GM21723 (cell line): Measurements from ENCODE around the gene TTC28.
"Not testable (repeated sequence)": the region's sequence is repeated elsewhere in the genome, so short reads cannot be mapped to it uniquely, and the experiment has no call there.

Source experiments
- ATAC-seq: cut with Tn5 transposase; IDR thresholded peaks from one replicate; pipeline ENCODE4 v1.9.1; 2021; ENCODE audit warnings: mild to moderate bottlenecking, moderate library complexity; ENCODE audit not compliant: unreplicated experiment

TTC28 gene

DNA sequence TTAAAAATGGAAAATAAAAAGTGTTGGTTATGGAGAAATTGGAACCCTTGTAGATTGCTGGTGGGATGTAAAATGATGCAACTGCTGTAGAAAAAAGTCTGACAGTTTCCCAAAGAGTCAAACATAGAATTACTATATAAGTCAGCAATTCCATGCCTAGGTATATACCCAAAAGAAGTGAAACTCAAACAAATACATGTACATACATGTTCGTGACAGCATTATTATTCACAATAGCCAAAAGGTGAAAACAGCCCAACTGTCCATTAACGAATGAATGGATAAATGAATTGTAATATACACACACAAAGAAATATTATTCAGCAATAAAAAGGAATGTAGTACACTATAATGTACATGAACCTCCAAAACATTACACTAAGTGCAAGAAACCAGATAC, 116.0 kb downstream of the TTC28 start:
- no peak for ATAC-seq

DNA sequence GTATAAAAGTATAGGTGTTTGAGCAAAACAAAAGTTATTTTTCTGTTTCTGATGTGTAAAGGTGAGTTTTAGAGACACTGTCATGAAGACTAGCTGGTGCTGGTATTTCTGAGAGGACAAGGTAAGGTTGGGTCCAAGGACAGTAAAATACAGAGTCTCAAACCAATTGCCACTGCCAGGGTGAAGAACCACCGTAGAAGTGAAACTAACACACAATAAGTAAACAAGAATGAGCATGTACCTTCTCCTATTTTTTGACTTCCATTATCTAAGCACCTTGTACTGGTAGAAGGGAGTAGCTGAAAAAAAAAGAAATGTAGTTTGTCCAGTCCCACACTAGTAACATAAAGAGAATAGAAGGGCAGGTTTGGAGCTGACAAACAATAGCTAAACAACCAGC, 117.3 kb downstream of the TTC28 start:
- no peak for ATAC-seq

DNA sequence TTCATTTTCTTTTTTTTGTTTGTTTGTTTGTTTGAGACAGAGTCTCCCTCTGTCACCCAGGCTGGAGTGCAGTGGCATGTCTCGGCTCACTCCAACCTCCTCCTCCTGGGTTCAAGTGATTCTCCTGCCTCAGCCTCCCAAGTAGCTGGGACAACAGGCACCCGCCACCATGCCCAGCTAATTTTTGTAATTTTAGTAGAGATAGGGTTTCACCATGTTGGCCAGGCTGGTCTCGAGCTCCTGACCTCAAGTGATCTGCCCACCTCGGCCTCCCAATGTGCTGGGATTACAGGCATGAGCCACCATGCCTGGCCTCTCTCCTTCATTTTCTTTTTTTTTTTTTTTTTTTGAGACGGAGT, 118.9 kb downstream of the TTC28 start:
- not testable (repeated sequence) for ATAC-seq

DNA sequence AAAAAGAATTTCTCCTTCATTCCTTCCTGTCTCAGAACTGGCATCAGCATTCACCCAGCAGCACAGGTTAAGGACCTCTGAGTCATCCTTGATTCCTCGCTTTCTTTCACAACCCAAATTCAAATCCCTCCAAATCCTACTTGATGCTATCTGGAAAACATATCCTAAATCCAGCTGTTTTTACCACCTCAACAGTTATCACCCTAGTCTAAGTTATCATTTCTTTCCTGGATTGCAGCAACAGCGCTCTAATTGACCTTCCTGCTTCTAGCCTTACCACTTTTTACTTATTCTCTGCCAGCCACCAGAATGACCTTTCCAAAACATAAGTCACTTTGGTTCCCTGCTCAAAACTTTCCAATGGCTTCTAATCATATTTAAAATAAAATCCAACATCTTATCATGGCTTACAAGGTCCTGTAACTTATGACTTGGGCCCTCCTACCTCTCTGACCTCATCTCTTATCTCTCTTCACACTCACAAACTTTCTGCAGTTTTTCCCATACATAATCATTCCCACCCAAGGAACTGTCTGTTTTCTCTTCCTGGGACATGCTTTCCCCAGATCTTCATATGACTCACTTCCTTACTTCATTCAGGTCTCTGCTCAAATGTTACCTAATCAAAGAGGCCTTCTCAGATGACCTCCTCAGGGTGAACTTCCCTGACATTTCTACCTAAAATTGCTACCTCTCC, 119.4 kb downstream of the TTC28 start:
- no peak for ATAC-seq

DNA sequence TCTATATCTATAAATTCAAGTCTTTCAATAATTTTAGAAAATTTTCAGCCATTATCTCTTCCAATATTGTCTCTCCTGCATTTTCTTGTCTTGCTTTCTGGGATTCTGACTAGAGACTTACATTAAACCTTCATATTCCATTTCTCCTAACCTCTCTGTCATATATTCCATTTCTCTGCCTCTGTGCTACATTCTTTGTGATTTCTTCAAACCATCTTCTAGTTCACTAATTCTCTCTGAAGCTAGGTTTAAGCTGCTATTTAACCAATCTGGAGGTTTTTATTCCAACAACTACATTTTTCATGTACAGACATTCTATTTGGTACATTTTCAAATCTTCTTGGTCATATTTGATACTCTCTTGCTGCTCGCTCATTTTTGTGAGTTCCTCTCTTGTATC, 122.5 kb downstream of the TTC28 start:
- ATAC-seq = no peak

DNA sequence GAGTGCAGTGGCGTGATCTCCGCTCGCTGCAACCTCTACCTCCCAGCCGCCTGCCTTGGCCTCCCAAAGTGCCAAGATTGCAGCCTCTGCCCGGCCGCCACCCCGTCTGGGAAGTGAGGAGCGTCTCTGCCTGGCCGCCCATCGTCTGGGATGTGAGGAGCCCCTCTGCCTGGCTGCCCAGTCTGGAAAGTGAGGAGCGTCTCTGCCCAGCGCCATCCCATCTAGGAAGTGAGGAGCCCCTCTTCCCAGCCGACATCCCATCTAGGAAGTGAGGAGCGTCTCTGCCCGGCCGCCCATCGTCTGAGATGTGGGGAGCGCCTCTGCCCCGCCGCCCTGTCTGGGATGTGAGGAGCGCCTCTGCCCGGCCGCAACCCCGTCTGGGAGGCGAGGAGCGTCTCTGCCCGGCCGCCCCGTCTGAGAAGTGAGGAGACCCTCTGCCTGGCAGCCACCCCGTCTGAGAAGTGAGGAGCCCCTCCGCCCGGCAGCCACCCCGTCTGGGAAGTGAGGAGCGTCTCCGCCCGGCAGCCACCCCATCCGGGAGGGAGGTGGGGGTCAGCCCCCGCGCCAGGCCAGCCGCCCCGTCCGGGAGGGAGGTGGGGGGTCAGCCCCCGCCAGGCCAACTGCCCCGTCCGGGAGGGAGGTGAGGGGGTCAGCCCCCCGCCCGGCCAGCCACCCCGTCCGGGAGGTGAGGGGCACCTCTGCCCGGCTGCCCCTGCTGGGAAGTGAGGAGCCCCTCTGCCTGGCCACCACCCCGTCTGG, 126.4 kb downstream of the TTC28 start:
- ATAC-seq = not testable (repeated sequence)

DNA sequence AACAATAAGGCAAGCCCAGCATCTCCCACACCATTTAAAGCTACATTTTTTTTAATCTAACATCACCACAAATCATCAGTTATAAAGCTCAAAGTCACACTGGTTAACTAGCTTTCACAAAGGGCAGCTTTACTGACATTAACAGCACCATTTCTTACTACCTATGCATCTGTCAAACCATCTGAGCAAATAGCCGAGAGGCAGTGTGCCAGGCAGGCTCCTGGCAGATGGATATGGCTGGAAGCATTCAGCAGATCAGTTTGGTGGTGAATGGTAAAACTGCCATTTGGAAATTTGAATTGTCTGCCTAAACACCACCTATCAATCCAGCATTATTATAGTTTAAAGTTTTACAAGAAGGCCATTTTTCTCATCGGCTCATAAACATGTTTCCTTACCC, 131.2 kb downstream of the TTC28 start:
- ATAC-seq = no peak

DNA sequence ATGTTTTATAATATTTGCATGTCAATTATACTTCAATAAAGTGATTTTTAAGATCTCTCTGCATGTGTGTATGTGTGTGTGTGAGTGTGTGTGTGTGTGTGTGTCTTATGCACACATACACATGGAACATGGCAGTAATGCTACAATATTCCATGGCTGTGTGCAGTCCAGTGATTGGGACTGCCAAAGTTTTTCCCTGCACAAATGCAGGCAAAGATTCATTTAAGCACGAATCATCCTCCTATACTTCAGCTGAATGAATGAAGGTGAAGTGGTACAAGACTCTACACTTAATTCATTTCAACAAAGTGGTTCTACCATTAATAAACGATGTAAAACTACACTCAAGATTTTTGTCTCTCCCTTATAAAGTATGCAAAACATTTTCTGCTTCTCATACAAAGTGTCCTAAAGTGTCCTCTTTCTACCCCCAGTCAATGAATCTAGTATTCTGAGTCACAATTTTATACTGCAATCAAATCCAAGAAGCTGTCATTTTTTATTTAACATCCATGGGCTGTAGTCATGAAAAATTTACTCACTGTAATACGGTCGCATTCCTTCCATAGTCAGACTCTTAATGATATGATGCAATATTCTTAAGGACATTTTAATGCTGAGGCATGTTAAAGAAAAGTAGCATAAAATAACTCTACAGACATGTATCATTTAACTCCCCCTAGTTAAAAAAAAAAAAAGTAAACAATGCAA, 132.4 kb downstream of the TTC28 start:
- no peak for ATAC-seq

DNA sequence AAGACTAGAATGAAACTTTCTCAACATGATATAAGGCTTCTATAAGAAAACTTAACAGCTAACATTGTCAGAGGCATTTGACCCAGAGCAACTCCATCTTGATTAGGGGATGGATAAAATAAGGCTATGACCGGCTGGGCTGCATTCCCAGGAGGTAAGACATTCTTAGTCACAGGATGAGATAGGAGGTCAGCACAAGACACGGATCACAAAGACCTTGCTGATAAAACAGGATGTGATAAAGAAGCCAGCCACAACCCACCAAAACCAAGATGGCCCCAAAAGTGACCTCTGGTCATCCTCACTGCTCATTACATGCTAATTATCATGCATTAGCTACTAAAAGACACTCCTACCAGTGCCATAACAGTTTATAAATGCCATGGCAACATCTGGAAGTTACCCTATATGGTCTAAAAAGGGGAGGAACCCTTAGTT, 135.2 kb downstream of the TTC28 start:
- ATAC-seq = no peak

DNA sequence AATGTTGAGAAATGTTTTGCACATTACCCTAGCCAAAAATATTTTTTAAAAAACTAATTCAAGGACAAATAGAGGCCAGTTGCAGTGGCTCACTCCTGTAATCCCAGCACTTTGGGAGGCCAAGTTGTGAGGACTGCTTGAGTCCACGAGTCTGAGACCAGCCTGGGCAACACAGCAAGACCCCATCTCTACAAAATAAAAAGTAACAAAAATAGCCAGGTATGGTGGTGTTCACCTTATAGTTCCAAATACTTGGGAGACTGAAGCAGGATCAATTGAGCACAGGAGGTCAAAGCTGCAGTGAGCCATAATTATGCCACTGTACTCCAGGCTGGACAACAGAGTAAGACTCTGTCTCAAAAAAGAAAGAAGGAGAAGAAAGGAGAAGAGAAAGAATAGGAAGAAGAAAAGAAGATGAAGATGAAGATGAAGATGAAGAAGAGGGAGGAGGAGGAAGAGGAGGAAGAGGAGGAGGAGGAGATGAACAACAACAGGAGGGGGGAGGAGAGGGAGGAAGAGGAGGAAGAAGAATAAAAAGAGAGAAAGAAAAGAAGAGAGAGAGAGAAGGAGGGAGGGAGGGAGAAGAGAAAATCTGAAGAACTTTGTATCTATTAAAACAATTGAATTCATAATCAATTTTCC, 136.5 kb downstream of the TTC28 start:
- ATAC-seq = no peak

DNA sequence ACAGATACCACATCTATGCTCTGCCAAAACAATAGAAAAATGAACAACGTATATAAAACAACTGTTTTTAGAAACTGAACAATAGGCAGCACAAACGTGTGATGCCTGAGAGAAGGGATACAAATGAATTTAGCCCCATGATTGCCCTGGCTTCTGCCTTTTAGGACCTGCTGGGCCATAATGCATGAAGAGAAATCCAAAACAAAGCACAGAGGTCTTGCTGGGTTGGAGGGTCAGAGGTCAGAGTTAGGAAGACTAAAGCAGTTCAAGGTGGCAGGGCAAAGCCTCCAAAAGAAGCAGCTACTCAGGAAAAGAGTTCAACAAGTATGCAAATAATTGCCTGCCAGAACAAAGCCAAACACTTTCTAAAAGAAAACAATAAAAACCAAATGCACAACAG, 138.5 kb downstream of the TTC28 start:
- no peak for ATAC-seq

DNA sequence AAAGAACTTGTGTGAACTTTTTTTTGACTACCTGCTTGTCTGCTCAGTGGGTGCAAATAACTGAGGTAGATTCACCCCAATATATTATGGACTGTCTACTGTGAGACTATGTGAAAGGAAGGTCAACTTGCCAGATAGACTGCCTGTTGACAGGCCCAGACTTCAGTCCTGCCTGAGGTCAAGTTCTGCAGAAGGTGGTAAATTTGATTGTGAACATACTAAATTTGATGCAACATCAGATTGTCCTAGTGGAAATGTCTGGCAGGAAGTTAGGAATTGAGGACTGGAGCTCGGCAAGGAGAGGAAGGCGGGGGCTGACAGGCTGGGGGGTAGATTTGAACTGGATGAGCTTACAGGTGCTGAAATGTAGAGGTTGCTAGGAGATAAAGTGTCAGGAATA, 140.7 kb downstream of the TTC28 start:
- no peak for ATAC-seq

DNA sequence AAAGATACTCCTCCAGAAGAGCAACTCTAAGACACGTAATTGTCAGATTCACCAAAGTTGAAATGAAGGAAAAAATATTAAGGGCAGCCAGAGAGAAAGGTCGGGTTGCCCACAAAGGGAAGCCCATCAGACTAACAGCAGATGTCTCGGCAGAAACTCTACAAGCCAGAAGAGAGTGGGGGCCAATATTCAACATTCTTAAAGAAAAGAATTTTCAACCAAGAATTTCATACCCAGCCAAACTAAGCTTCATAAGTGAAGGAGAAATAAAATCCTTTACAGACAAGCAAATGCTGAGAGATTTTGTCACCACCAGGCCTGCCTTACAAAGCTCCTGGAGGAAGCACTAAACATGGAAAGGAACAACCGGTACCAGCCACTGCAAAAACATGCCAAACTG, 149.1 kb downstream of the TTC28 start:
- ATAC-seq = not testable (repeated sequence)

DNA sequence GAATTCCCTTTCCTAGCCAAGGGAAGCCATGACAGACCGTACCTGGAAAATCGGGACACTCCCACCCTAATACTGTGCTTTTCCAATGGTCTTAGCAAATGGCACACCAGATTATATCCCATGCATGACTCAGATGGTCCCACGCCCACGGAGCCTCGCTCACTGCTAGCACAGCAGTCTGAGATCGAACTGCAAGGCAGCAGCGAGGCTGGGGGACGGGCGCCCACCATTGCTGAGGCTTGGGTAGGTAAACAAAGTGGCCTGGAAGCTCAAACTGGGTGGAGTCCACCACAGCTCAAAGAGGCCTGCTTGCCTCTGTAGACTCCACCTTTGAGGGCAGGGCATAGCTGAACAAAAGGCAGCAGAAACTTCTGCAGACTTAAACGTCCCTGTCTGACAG, 150.5 kb downstream of the TTC28 start:
- not testable (repeated sequence) for ATAC-seq

DNA sequence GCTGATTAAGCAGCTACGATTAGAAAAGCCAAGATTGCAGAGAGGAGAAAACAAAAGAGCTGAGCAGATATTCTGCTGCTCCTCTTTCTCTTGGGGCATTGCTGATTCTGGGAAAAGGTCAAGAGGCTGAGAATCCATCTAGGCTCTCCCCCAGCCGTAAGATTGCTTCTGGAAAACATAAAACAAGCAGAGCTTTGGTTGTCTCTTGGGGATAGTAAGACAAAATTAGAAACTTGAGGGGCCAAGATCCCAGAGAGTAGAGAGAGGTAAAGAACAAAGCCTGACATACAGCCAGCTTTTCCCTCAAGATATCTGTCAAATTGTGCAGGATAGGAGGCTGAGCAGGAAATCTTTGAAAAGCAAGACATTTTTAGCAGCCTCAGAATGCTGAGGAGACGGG, 158.2 kb downstream of the TTC28 start:
- ATAC-seq = no peak

DNA sequence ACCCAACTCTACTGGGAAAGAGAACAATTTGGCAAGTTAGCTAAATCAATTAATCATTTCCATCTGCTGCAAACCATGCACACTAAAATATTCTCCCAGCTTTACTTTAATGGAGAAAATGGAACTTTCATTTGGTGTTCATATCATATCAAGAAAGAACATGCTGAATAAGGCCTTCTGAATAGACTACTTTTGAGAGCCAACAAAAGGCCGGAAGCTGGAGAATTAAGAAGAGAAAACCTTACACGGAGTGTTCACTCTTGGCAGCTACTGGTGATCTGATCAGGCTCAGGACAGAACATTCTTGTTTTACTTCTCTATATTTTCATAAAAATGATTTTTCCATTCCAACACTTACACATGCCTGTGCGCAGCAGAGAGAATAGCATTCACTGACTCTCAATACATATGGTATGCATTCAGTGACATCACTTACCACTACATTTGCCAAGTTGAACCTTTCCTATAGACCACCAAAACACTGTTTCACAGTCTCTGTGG, 165.3 kb downstream of the TTC28 start:
- ATAC-seq = no peak

DNA sequence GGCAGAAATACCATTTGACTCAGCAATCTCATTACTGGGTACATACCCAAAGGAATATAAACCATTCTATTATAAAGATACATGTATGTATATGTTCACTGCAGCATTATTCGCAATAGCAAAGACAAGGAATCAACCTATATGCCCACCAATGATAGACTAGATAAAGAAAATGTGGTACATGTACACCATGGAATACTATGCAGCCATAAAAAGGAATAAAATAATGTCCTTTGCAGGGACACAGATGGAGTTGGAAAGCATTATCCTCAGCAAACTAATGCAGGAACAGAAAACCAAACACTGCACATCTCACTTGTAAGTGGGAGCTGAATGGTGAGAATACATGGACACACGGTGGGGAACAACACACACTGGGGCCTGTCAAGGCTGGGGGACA, 167.3 kb downstream of the TTC28 start:
- not testable (repeated sequence) for ATAC-seq

DNA sequence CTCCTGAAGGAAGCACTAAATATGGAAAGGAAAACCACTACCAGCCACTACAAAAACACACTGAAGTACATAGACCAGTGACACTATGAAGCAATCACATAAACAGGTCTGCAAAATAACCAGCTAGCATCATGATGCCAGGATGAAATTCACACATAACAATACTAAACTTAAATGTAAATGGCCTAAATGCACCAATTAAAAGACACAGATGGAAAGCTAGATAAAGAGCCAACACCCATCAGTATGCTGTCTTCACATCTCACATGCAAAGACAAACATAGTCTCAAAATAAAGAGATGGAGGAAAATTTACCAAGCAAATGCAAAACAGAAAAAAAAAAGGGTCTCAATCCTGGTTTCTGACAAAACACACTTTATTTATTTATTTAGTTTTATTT, 171.7 kb downstream of the TTC28 start:
- no peak for ATAC-seq

DNA sequence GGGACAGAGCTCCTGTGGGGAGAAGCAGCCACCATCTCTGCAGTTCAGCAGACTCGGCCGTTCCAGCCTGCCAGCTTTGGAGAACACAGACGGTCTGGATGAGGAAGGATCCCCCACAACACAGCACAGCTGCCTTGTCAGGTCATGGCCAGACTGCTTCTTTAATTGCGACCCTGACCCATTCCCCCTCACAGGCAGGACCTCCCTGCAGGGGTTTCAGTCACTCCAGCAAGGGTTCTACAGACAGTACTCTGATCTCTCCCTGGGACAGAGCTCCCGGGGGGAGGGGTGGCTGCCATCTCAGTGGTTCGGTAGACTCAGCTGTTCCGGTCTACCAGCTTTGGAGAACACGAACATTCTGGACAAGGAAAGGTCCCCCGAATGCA, 173.5 kb downstream of the TTC28 start:
- ATAC-seq = no peak

DNA sequence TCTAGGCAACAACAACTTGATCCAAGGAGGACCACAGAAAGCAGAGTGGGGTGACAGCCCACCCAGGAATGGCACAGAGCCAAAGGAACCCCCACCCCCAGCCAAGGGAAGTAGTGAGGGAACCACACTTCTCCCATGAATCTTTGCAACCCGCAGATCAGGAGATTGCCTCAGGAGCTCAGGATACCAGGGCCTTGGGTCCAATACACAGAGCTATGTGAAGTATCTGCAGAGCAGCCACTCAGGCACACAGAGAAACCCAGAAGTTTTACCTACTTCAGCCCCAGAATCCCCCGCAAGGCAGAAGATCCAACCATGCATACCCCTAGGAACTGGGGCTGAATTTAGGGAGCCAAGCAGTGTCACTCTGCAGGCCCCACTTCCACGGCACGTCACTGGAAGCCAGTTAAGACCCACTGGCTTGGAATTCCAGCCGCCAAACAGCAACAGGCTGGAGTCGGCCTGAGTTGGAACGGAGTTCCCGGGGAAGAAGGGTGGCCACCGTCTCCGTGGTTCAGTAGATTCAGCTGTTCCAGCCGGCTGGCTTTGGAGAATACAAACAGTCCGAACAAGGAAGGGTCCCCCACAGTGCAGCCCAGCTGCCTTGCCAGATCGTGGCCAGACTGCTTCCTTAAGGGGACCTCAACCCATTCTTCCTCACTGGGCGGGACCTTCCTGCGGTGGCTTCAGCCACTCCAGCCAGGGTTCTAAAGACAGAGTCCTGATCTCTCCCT, 174.1 kb downstream of the TTC28 start:
- ATAC-seq = no peak

DNA sequence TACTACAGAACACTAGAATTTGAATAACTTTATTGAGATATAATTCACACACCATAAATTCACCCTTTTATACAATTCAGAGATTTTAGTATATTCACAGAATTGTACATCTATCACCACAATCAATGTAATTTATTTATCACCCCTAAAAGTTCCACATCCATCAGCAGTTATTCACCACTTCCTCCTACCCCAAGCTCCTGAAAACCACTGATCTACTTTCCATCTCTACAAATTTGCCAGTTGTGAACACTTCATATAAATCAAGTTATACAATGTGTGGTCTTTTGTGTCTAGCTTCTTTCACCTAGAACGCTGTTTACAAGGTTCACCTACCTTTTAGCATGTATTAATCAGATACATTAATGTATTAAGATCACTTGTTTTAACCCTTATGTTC, 179.6 kb downstream of the TTC28 start:
- ATAC-seq = no peak
